ENCODE measurements around the gene TPCN2.

GRCh38 chr11:69071956-69072355 lies 23.2 kb downstream of the TPCN2 start:
- no peak for TF ChIP-seq ARNTL (CRISPR knock-in tag; IDR thresholded peaks at IDR 0.05; ENCODE audit: borderline replicate concordance, low read depth)
- TF ChIP-seq ESRRG (CRISPR knock-in tag; IDR thresholded peaks at IDR 0.05) = no peak
- no peak for TF ChIP-seq BACH2 (CRISPR knock-in tag; IDR thresholded peaks at IDR 0.05; ENCODE audit: borderline replicate concordance)
